H7 (cell line): ENCODE data around the gene OSTF1. TPM values are rescaled to one million over a fixed set of nuclear protein-coding genes. Genes with fewer than 3 reads are reported as not detected.

Source experiments
- DNase-seq: peaks from one replicate; pipeline ENCODE4 v3.0.0; 2012
- H3K27me3 ChIP-seq: 2 replicates; pipeline ENCODE4 v1.6.0; 2011; ENCODE audit warnings: mild to moderate bottlenecking, low read length; ENCODE audit not compliant: control insufficient read depth, insufficient read depth
- H3K36me3 ChIP-seq: replicated peaks from 2 replicates; pipeline ENCODE4 v1.5.1; 2011; ENCODE audit warnings: low read length; ENCODE audit not compliant: control insufficient read depth, insufficient read depth
- H3K4me3 ChIP-seq: 2 replicates; pipeline ENCODE4 v1.5.1; 2011; ENCODE audit warnings: low read depth, mild to moderate bottlenecking, control low read depth, low read length, moderate library complexity; ENCODE audit not compliant: insufficient read depth
- total RNA-seq: library from RNA; depleted of rRNA; stranded (reverse); fragments of >200 nt; shearing (Covaris generic); gene quantifications from 2 replicates; pipeline ENCODE4 v1.2.3, GENCODE V29; 2014

The OSTF1 gene
- total RNA-seq, 1 experiment from 2014 or later = 18.5 TPM

DNA sequence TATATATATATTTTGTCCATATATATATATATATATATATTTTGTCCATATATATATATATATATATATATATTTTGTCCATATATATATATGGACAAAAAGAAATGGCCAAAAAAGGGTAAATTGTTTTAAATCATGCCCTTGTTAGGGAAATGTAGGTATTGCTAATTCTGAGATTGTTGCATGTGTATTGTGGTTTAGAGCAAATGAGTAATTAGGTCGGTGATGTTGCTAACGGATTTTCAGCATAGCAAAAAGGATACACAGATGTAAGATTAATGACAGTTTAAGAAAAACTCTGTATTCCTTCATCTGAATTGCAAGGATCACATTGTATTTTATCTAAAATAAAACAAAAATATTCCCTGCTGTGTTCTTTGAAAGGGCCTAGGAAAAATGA lies 40.2 kb downstream of the OSTF1 start:
- Histone ChIP-seq H3K4me3 (no peak overlapping the region), H3K36me3 (no peaks in the 10 kb centered on the region), H3K27me3 (no peaks in the 10 kb centered on the region)
- no peak for DNase-seq

DNA sequence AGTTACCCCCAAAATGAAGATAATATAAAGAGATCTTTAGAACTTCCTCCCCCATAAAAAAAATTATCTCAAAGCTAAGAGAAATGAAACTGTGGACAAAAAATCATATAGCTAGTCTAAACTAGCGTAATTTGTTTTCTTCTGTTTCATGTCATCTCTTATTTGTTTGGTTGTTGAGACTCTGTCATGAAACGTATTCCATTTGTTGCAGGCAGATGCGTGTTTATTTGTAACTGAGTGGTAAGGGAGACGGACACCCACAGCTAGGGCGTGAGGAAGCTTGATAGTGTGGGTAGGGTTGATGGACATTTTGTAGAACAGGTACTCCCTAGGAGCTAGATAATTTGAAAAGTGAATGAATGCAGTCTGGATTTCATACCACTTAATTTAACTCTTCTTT lies 41.9 kb downstream of the OSTF1 start:
- H3K4me3 ChIP-seq = no peak overlapping the region
- no peak for DNase-seq
- H3K36me3 ChIP-seq = no peaks in the 10 kb centered on the region
- H3K27me3 ChIP-seq = no peaks in the 10 kb centered on the region

DNA sequence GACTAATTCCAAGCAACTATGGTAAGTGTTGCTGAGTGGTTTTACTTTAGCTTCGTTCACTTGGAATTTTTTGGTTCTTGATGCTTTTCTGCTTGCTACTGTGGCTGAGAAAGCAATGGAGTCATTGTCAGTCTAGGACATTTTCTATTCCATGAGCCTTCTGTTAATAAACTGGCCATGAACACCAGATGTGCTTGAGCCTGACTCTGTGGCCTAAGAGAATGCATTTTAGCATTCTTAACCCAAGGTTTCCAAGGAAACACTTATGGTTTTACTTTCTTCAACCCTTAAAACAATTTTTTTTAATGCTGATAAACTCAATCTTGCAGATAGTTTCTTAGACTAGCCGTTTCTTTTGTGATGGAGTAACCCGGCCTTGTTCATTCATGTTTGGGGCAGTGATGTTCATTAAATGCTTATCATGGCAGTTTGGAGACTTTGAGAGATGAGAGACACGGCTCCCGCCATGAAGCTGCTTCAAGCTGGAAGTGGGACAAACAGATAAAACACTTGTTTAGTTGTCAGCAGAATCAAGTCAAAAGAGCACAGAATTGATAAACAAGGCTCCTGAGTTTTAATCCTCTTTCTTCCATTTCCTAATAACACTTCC lies 42.4 kb downstream of the OSTF1 start:
- Histone ChIP-seq H3K36me3 (no peaks in the 10 kb centered on the region), H3K4me3 (no peak overlapping the region), H3K27me3 (no peaks in the 10 kb centered on the region)
- no peak for DNase-seq

DNA sequence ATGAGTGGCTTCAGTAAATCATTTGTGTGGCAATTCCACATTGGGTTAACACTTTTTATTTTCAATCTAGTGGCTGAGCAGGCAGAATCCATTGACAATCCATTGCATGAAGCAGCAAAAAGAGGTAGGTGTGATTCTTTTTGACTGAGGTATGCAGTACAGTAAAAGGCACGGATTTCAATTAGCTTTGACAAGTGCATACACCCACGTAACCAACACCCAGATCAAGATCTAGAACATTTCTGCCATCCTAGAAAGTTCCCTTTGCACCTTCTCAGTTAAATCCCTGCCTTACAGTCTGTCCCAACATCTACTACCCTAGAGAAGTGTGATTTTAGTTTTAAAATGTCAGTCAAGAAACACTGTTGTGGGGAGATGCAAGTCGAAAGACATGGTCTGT lies 43.4 kb downstream of the OSTF1 start:
- DNase-seq = no peak
- Histone ChIP-seq H3K36me3 (no peaks in the 10 kb centered on the region), H3K4me3 (no peak overlapping the region), H3K27me3 (no peaks in the 10 kb centered on the region)

DNA sequence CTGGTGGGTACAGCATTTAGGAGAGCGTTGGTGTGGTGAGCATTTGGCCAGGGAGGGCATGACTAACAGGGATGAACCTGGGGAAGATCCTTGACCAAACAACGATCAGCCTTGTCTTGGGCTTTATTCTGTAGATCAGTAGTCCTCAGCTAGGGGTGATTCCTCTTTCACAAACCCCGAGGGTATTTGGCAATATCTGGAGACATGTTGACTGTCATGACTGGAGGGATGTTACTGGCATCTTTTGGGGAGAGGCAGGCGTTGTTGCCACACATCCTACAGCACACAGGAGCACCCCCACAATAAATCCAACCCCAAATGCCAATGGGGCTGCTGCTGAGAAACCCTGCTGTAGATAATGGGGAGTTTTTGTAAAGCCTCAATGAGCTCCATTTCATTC lies 43.9 kb downstream of the OSTF1 start:
- no peak overlapping the region for H3K4me3 ChIP-seq
- DNase-seq = no peak
- H3K27me3 ChIP-seq = no peaks in the 10 kb centered on the region
- no peaks in the 10 kb centered on the region for H3K36me3 ChIP-seq

DNA sequence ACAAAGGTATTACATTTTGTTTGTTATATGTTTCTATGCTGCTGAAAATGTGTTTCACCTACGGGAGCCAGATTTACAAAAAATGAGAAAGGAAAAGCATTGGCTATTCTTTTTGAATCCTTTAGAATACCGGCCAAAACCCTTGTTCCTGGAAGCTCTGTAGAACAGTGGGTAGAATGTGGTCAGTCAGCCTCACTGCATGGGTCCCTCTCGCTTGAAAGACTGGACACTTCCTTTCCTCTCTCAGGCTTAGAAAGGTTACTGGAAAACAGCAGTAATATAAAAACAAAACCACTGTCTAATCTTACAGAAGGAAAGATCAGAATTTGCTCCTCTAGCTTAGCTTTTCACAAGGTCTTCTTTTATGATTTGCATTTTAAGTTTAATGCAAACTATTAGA lies 45.1 kb downstream of the OSTF1 start:
- no peaks in the 10 kb centered on the region for H3K36me3 ChIP-seq
- no peaks in the 10 kb centered on the region for H3K27me3 ChIP-seq
- no peak overlapping the region for H3K4me3 ChIP-seq
- DNase-seq = no peak

DNA sequence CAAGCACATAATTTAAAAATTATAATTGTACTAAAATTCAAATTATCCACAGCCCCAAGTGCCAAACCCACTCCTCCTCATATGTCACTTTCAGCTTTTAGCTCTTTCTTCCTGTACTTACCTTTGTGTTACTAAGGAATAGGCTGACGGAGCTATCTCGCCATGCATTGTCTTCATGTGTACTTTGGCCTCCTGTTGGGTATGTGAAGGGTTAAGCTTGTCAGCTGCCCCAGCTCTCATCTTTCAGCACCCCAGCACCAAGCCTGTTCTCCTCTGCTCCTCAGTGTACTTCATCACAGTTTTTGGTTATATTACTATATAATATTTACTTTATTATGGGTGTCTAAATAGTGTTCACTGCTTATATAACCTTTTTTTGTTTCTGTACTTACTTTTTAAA lies 46.2 kb downstream of the OSTF1 start:
- H3K36me3 ChIP-seq = no peaks in the 10 kb centered on the region
- no peaks in the 10 kb centered on the region for H3K27me3 ChIP-seq
- H3K4me3 ChIP-seq = no peak overlapping the region
- no peak for DNase-seq

DNA sequence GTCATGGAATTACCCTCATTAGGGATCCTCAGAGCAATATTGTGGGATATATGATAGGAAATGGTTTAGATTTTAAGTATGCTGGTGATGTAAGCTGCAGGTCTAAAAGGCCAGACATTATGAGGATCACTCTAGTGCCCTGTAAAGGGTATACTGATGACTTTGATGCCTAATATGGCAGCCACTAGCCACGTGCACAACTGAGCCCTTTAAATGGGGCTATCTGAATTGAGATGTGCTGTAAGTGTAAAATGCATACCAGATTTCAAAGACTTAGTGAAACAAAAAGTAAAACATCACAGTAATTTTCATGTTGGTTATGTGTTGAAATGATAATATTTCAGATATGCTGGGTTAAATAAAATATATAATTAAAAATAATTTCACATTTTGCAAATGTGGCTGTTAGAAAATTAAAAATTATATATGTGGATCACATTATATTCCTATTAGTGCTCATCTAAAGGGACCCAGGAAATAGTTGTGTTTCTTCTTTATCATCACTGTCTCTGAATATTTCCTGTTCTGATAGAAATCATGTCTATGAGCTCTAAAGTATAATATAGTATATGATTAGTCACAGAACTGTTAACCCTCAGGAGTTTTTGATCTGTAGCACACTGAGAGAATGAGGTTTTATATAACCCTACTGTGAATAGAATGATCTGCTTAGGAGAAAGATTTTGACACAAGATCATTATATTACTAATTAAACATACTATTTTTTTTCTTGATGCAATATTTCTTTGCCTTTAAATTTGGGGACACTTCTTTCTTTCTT lies 50.1 kb downstream of the OSTF1 start:
- no peak overlapping the region for H3K4me3 ChIP-seq
- DNase-seq = no peak
- peaks cover 1% of the 10 kb centered on the region; the same call in 1 of the 2 replicates for H3K36me3 ChIP-seq
- H3K27me3 ChIP-seq = no peaks in the 10 kb centered on the region

DNA sequence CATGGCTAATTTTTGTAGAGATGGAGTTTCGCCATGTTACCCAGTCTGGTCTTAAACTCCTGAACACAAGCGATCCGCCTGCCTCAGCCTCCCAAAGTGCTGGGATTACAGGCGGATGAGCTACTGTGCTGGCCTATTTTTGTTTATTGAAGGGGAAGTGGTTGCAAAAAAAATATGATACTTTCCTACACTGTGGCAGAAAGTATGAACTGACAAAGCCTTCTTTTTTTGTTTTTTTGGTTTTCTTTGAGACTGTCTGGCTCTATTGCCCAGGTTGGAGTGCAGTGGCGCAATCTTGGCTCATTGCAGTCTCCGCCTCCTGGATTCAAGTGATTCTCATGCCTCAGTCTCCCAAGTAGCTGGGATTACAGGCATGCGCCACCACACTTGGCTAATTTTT lies 50.9 kb downstream of the OSTF1 start:
- peaks cover 1% of the 10 kb centered on the region; the same call in 1 of the 2 replicates for H3K36me3 ChIP-seq
- DNase-seq = no peak
- no peak overlapping the region for H3K4me3 ChIP-seq
- H3K27me3 ChIP-seq = no peaks in the 10 kb centered on the region

DNA sequence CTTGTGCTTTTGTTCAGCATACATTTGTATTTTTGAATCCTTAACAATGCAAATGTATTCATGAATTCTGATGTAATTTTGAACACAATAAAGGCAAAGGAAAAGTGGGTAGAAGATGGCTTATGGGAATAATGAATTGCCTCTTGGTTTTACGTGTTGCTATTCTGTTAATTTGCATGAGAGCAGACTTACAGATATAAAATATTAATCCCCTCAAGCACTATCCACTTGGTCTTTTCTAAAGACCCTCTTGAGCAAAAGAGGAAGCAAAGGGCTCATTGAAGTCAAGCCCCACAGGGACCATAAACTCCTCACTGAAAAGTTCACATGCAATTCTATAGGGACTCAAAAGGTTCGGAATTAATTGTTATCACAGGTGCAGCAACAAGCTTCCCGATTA lies 51.9 kb downstream of the OSTF1 start:
- DNase-seq = no peak
- Histone ChIP-seq H3K4me3 (no peak overlapping the region), H3K27me3 (no peaks in the 10 kb centered on the region), H3K36me3 (peaks cover 1% of the 10 kb centered on the region; the same call in 1 of the 2 replicates)

DNA sequence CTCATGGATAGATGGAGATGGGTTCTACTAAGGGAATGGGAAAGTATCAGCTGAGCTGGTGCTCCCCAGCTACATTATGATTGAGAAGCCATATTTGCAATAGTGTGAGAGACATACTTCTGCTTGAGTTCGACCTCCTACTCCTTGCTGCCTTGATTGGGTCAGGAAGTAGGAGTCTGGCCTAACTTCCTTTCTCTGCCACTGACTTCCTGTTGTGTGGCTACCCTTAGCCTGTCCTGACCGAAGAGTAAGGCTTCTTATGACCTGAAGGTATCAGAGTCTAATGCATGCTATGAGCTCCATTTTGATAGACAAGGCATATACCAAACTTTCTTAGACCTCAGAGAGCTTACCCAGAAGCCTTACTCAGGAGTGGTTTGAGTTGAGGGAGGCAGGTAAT lies 53.9 kb downstream of the OSTF1 start:
- H3K4me3 ChIP-seq = no peak overlapping the region
- H3K27me3 ChIP-seq = no peaks in the 10 kb centered on the region
- no peak for DNase-seq
- H3K36me3 ChIP-seq = peaks cover 1% of the 10 kb centered on the region; the same call in 1 of the 2 replicates

DNA sequence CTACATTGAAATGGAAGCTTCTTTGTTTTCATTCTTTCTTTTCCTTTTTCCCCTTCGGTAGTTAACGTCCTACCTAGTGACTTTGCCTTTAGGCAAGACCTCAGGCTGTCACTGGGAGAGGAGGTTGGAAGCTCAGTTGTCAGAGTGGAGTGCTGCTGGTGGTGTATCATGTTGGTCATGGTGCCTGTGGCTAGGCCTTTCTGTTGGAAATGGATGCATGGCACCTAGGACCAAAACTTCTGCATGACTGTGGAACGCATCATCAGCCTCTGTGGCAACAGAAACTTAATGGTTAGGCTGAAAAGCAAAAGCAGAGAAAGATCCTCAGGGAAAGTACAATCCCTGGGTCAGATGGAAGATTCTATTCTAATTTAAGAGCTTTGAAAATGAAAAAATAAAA lies 57.9 kb downstream of the OSTF1 start:
- Histone ChIP-seq H3K27me3 (no peaks in the 10 kb centered on the region), H3K4me3 (no peak overlapping the region), H3K36me3 (peaks cover 1% of the 10 kb centered on the region; the same call in 1 of the 2 replicates)
- DNase-seq = no peak

DNA sequence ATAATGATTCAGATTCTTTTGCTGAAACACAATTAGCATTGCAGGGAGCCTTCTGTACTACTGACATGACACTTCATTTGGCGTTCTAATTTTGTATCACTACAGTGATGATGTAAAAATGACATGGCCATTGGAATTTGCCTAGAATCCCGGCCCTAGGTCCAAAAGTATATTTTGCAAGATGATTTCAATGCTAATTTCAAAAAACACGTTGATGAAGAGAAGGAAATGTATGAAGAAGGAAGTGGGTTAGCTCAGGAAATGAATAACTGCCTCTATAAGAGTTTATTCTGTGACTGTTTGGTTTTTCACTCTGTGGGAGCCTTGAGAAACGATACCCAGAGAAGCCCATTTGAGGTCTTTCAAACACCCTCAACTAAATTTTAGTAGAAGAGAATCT lies 59.3 kb downstream of the OSTF1 start:
- no peak for DNase-seq
- Histone ChIP-seq H3K36me3 (no peaks in the 10 kb centered on the region), H3K27me3 (no peaks in the 10 kb centered on the region), H3K4me3 (no peak overlapping the region)

DNA sequence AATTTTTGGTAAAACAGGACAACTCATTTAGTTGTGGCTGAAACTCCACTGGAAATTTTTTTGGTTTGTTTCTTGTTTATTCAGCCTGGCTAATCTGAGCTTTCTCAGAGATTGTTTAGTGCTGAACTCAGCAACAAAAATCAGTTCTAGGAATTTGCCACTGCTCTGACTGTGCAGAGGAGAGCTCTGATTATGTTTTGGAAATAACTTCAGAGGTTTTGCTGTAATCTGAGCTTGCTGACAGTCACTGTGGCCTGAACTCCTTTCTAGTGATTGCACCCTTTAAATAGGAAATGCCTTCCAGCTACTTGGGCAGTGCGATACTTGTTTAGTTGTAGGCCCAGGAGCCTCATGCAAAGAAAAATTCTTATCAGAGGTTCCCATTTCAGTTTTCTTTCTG lies 60.2 kb downstream of the OSTF1 start:
- Histone ChIP-seq H3K27me3 (no peaks in the 10 kb centered on the region), H3K36me3 (no peaks in the 10 kb centered on the region), H3K4me3 (no peak overlapping the region)
- DNase-seq = no peak

DNA sequence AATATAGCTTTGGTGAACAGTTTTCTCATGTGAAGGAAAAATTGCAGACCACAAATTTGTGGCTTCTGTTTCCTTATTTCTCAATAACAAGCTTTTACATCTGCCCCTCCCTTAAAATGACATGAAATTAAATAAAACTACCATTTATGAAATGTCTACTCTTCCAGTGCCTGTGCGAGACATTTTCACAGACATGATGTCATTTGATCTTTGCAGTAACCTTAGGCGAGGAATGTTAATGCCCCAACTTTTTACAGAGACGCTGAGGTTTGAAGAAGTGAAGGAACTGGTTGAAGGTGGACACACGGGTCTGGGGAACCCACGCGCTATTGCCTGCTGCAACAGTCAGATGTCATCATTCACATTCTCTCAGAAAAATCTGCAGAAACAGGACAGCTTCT lies 61.5 kb downstream of the OSTF1 start:
- Histone ChIP-seq H3K27me3 (no peaks in the 10 kb centered on the region), H3K36me3 (no peaks in the 10 kb centered on the region), H3K4me3 (no peak overlapping the region)
- DNase-seq = no peak
